Breast epithelium (tissue), 4 donors: Measurements from ENCODE around the gene EHMT1. TPM values are rescaled to one million over a fixed set of nuclear protein-coding genes. Genes with fewer than 3 reads are reported as not detected.
"Not testable (repeated sequence)": the region's sequence is repeated elsewhere in the genome, so short reads cannot be mapped to it uniquely, and the experiment has no call there.

Experiments
- DNase-seq, 2 donors: peaks; one replicate each; pipeline ENCODE4 v3.0.0-alpha.2; 2019; ENCODE audit warnings: low spot score in 2 of 2
- H3K27ac ChIP-seq, 2 donors: fragments of 200-600 bp; sonication (generic) in 1 of 2; one replicate each; pipeline ENCODE4 v1.5.1; 2016 to 2019; ENCODE audit warnings: mild to moderate bottlenecking in 1 of 2
- H3K27me3 ChIP-seq, 2 donors: fragments of 200-600 bp; sonication (generic) in 1 of 2; one replicate each; pipeline versions ENCODE4 v1.5.1 to v1.6.0; 2017 to 2019; ENCODE audit warnings: control low read depth in 1 of 2, mild to moderate bottlenecking in 1 of 2
- H3K36me3 ChIP-seq: fragments of 200-600 bp; one replicate; pipeline ENCODE4 v1.5.1; 2019
- H3K4me1 ChIP-seq, 2 donors: fragments of 200-600 bp; sonication (generic); one replicate each; pipeline ENCODE4 v1.5.1; 2016 to 2019; ENCODE audit warnings: control low read depth in 1 of 2
- H3K4me3 ChIP-seq, 3 donors: fragments of 200-600 bp; sonication (generic); 1 replicate in 2 of 3; 2 replicates in 1 of 3; pipeline ENCODE4 v1.5.1; 2016 to 2019; ENCODE audit warnings: mild to moderate bottlenecking in 3 of 3, moderate library complexity in 2 of 3
- H3K9me3 ChIP-seq, 2 donors: fragments of 200-600 bp; sonication (generic) in 1 of 2; one replicate each; pipeline ENCODE4 v1.5.1; 2016 to 2019; ENCODE audit warnings: control low read depth in 1 of 2
- CTCF ChIP-seq, 3 donors: fragments of 450-650 bp; IDR thresholded peaks; one replicate each; pipeline ENCODE4 v1.5.1; 2016 to 2017; ENCODE audit warnings: antibody characterized with exemption in 3 of 3, mild to moderate bottlenecking in 3 of 3, moderate library complexity in 3 of 3
- POLR2A ChIP-seq: fragments of 450-650 bp; IDR thresholded peaks from one replicate; pipeline ENCODE4 v1.6.1; 2016; ENCODE audit warnings: antibody characterized with exemption, mild to moderate bottlenecking, moderate library complexity
- POLR2AphosphoS5 ChIP-seq, 3 donors: sonication (generic); formaldehyde crosslinking; IDR thresholded peaks; one replicate each; pipeline ENCODE4 v1.6.1; 2017; ENCODE audit warnings: antibody characterized with exemption in 3 of 3
- intact Hi-C: fragments of 100-400 bp; cut with DNase I; formaldehyde crosslinking; loops from one replicate; pipeline ENCODE4 v1.15.1; 2023; ENCODE audit warnings: low total_unique reads
- total RNA-seq, 3 donors: library from RNA; depleted of rRNA; stranded (reverse); fragments of >200 nt; gene quantifications; one replicate each; pipeline ENCODE4 v1.1.0, GENCODE V29; 2016

EHMT1 gene
- total RNA-seq, 3 donors from 2014 or later: 63.7 to 113 (median 91.2) TPM

- peak; percentile 84 to 87 for DNase-seq
- H3K9me3 ChIP-seq: no peaks in the 10 kb centered on the region
- peaks cover 6 to 8% of the 10 kb centered on the region in 2 donors for H3K4me1 ChIP-seq
- TF ChIP-seq CTCF (IDR thresholded peaks at IDR 0.05) (no peak), POLR2AphosphoS5 (IDR thresholded peaks at IDR 0.05) (peak in 1 of 3 donors; percentile 30), POLR2A (no peak)
- H3K36me3 ChIP-seq: no peaks in the 10 kb centered on the region
- intact Hi-C loops: no loop called here
- H3K27me3 ChIP-seq: no peaks in the 10 kb centered on the region
- peak within 1 kb of the TSS; percentile 50 to 83 for H3K27ac ChIP-seq
- peak within 1 kb of the TSS; percentile 62 to 94 (median 74) for H3K4me3 ChIP-seq
These were observed 28.1 kb upstream of the EHMT1 start, which contains the start of gene ZMYND19 for GRCh38 chr9:137590469-137591383. TSS of gene ZMYND19 (minus strand) at chr9:137590512. CDS start at chr9:137590263, 249 bp downstream.

GRCh38 chr9:137592767-137593166, 26.0 kb upstream of the EHMT1 start:
- H3K9me3 ChIP-seq: no peaks in the 10 kb centered on the region
- no peaks in the 10 kb centered on the region for H3K27me3 ChIP-seq

GRCh38 chr9:137593176-137593575, 25.6 kb upstream of the EHMT1 start:
- no peak overlapping the region for H3K4me3 ChIP-seq
- H3K27ac ChIP-seq: peak overlapping the region in 1 of 2 donors; percentile 48
- intact Hi-C loops: no loop called here
- H3K4me1 ChIP-seq: peaks cover 6 to 8% of the 10 kb centered on the region in 2 donors
- no peaks in the 10 kb centered on the region for H3K36me3 ChIP-seq
- DNase-seq: peak in 1 of 2 donors; percentile 70
- no peak for TF ChIP-seq CTCF (IDR thresholded peaks at IDR 0.05)
- no peak for TF ChIP-seq POLR2A
- TF ChIP-seq POLR2AphosphoS5 (IDR thresholded peaks at IDR 0.05): no peak
- no peaks in the 10 kb centered on the region for H3K27me3 ChIP-seq
- no peaks in the 10 kb centered on the region for H3K9me3 ChIP-seq

More at GRCh38 chr9:137592767-137593166, 26.0 kb upstream of the EHMT1 start:
- Histone ChIP-seq H3K4me3 (no peak overlapping the region), H3K36me3 (no peaks in the 10 kb centered on the region), H3K27ac (peak overlapping the region in 1 of 2 donors; percentile 48), H3K4me1 (peaks cover 6 to 8% of the 10 kb centered on the region in 2 donors)
- DNase-seq: no peak
- intact Hi-C loops: no loop called here
- no peak for TF ChIP-seq POLR2AphosphoS5 (IDR thresholded peaks at IDR 0.05)
- TF ChIP-seq CTCF (IDR thresholded peaks at IDR 0.05): no peak
- no peak for TF ChIP-seq POLR2A

- H3K27ac ChIP-seq, H3K4me1 ChIP-seq, DNase-seq, H3K4me3 ChIP-seq, H3K9me3 ChIP-seq, intact Hi-C loops, H3K27me3 ChIP-seq, H3K36me3 ChIP-seq: not testable (repeated sequence)
These were observed 22.2 kb upstream of the EHMT1 start for GRCh38 chr9:137596577-137596976.

- intact Hi-C loops: no loop called here
- DNase-seq: no peak
- no peaks in the 10 kb centered on the region for H3K36me3 ChIP-seq
- no peak for TF ChIP-seq POLR2A
- no peak for TF ChIP-seq CTCF (IDR thresholded peaks at IDR 0.05)
- no peak for TF ChIP-seq POLR2AphosphoS5 (IDR thresholded peaks at IDR 0.05)
- no peaks in the 10 kb centered on the region for H3K4me1 ChIP-seq
- no peaks in the 10 kb centered on the region for H3K27me3 ChIP-seq
- H3K4me3 ChIP-seq: no peak overlapping the region
- H3K27ac ChIP-seq: no peak overlapping the region
- H3K9me3 ChIP-seq: no peaks in the 10 kb centered on the region
These were observed 19.9 kb upstream of the EHMT1 start for GRCh38 chr9:137598943-137599342.
